Neuron (in vitro differentiated cells): ENCODE measurements around the gene TAS2R40.

Experiments used
- H2AFZ ChIP-seq: one replicate; pipeline ENCODE4 v1.6.1; 2013; ENCODE audit warnings: low read depth, mild to moderate bottlenecking, inconsistent platforms, low read length, moderate library complexity
- H3K27me3 ChIP-seq: one replicate; pipeline ENCODE4 v1.6.1; 2013; ENCODE audit warnings: low read length; ENCODE audit not compliant: insufficient read depth
- H3K36me3 ChIP-seq: one replicate; pipeline ENCODE4 v1.6.1; 2013; ENCODE audit warnings: low read length; ENCODE audit not compliant: insufficient read depth
- H3K4me1 ChIP-seq: one replicate; pipeline ENCODE4 v1.6.1; 2013; ENCODE audit warnings: low read length; ENCODE audit not compliant: insufficient read depth
- H3K4me3 ChIP-seq: 2 replicates; pipeline ENCODE4 v1.5.1; 2013; ENCODE audit warnings: mild to moderate bottlenecking, low read length, moderate library complexity
- H3K9me3 ChIP-seq: one replicate; pipeline ENCODE4 v1.6.1; 2013; ENCODE audit warnings: low read length

TAS2R40 gene

DNA sequence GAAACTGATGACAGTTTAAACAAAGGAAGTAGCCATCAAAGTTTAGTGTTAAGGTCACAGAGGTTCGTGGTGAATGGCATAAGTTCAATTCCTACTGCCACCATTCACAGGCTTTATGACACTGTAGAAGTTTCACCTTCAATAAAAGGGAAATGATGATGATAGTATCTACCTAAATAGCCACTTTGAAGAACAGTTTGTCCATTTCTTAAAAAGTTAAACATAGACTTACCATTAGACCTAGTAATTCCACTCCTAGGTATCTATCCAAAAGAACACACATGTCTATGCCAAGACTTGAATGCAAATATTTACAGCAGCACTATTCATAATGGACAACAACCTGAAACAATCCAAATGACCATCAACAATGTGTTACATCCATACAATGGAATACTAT is 22.5 kb downstream of the TAS2R40 start:
- no peaks in the 10 kb centered on the region for H3K27me3 ChIP-seq
- H3K4me1 ChIP-seq, result peaks cover 19% of the 10 kb centered on the region
- no peaks in the 10 kb centered on the region for H3K36me3 ChIP-seq
- no peak overlapping the region for H2AFZ ChIP-seq
- no peaks in the 10 kb centered on the region for H3K9me3 ChIP-seq
- no peak overlapping the region for H3K4me3 ChIP-seq

DNA sequence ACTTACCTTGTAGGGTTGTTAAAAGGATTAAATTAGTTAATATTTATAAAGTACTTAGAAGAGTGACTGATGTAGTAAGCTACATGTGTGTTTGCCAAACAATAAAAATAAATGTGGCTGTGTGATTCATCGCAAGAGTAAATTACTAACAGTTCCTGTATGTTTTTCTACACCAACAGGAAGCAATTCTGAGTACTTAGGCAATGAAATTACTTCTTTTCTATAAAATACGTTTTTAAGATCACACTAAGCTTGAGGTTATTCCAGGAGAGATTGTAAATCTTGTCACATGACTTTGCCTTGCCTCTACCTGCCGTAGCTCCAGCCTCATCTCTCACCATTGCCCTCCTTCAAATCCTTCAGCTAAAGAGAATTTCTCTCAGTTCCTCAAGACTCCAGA is 23.3 kb downstream of the TAS2R40 start:
- H3K4me3 ChIP-seq, result no peak overlapping the region
- no peak overlapping the region for H2AFZ ChIP-seq
- no peaks in the 10 kb centered on the region for H3K36me3 ChIP-seq
- peaks cover 19% of the 10 kb centered on the region for H3K4me1 ChIP-seq
- H3K9me3 ChIP-seq, result peaks cover 2% of the 10 kb centered on the region
- H3K27me3 ChIP-seq, result no peaks in the 10 kb centered on the region

DNA sequence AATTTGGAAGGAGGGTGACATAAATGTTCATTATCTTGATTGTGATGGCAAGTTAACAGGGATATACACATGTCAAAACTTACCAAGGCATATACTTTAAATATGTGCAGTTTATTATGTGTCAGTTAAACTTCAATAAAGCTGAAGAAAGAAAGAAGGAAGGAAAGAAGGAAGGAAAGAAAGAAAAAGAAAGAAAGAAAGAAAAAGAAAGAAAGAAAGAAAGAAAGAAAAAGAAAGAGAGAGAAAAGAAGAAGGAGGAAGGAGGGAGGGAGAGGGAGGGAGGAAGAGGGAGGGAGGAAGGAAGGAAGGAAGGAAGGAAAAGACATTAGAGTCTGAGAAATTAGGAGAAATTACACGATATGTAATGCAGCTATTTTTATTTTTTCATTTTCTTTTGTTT is 25.5 kb downstream of the TAS2R40 start:
- Histone ChIP-seq H3K36me3 (no peaks in the 10 kb centered on the region), H2AFZ (no peak overlapping the region), H3K4me3 (no peak overlapping the region), H3K9me3 (peaks cover 2% of the 10 kb centered on the region), H3K27me3 (no peaks in the 10 kb centered on the region), H3K4me1 (peaks cover 15% of the 10 kb centered on the region)

DNA sequence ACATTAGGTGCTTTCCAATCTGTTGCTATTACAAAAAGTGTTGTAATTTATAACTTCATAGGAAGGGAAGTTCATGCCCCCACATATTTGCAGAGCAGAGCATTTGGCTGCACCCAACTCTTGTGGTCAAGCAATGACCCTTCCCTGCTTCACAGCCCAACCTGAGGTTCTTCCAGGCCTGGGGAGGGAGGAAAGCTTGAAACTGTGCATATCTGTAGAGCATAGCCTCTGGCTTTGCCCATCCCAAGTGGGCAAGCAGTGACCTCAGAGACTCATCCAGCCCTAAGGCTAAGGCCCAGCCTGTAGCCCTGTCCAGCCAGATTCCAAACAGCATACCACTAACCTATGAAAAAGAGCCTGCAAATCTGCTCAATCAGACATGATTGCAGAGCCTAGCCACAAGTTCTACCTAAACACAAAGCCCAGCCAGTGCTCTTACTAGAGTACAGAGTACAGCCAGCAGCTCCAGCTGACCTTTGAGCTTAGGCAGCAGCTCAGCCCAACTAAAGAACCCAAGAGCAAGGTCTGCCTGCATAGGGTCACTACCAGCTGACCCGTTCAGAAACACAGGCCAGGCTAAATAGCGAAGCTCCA is 27.0 kb downstream of the TAS2R40 start:
- no peak overlapping the region for H3K4me3 ChIP-seq
- H3K27me3 ChIP-seq, result no peaks in the 10 kb centered on the region
- no peak overlapping the region for H2AFZ ChIP-seq
- H3K36me3 ChIP-seq, result no peaks in the 10 kb centered on the region
- peaks cover 2% of the 10 kb centered on the region for H3K9me3 ChIP-seq
- H3K4me1 ChIP-seq, result peaks cover 6% of the 10 kb centered on the region

DNA sequence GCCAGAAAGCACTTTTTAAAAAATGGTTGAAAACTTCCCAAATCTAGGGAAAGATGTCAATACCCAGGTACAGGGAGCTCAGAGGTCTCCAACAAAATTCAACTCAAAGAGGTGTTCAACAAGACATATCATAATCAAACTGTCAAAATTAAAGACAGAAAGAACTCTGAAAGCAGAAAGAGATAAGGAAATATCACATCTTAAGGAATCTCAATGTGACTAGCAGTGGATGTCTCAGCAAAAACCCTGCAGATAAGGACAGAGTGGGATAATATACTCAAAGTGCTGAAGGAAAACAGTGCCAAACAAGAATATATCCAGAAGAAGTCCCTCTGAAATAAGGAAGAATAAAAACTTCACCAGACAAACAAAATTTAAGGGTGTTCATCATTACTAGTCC is 28.4 kb downstream of the TAS2R40 start:
- H2AFZ ChIP-seq, result no peak overlapping the region
- peaks cover 2% of the 10 kb centered on the region for H3K9me3 ChIP-seq
- H3K27me3 ChIP-seq, result no peaks in the 10 kb centered on the region
- no peaks in the 10 kb centered on the region for H3K4me1 ChIP-seq
- H3K4me3 ChIP-seq, result no peak overlapping the region
- no peaks in the 10 kb centered on the region for H3K36me3 ChIP-seq

DNA sequence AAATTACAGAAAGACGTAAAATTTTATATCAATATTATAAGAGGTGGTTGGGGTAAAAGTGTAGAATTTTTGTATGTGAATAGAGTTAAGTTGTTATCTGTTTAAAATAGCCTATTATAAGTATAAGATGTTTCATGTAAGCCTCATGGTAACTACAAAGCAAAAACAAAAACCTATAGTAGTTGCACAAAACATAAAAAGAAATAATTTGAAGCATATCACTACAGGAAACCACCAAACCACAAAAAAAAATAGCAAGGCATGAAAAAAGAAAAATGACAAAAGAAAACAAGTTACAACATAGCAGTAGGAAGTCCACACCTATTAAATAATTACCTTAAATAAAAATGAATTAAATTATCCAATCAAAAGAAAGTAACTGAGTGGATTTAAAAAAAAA is 29.0 kb downstream of the TAS2R40 start:
- H3K9me3 ChIP-seq, result peaks cover 2% of the 10 kb centered on the region
- no peak overlapping the region for H3K4me3 ChIP-seq
- H3K36me3 ChIP-seq, result no peaks in the 10 kb centered on the region
- no peaks in the 10 kb centered on the region for H3K27me3 ChIP-seq
- no peak overlapping the region for H2AFZ ChIP-seq
- H3K4me1 ChIP-seq, result no peaks in the 10 kb centered on the region

DNA sequence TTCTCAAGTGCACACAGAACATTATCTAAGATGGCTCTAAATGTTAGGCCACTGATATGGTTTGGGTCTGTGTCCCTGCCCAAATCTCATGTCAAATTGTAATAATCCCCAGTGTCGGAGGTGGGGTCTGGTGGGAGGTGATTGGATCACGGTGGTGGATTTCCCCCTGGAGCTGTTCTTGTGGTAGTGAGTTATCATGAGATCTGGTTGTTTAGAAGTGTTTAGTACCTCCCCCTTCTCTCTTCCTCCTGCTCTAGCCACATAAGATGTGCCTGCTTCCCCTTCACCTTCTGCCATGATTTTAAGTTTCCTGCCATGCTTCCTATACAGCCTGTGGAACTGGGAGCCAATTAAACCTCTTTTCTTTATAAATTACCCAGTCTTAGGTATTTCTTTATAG is 30.2 kb downstream of the TAS2R40 start:
- Histone ChIP-seq H3K4me1 (no peaks in the 10 kb centered on the region), H2AFZ (no peak overlapping the region), H3K27me3 (no peaks in the 10 kb centered on the region), H3K9me3 (peaks cover 2% of the 10 kb centered on the region), H3K4me3 (no peak overlapping the region), H3K36me3 (no peaks in the 10 kb centered on the region)

DNA sequence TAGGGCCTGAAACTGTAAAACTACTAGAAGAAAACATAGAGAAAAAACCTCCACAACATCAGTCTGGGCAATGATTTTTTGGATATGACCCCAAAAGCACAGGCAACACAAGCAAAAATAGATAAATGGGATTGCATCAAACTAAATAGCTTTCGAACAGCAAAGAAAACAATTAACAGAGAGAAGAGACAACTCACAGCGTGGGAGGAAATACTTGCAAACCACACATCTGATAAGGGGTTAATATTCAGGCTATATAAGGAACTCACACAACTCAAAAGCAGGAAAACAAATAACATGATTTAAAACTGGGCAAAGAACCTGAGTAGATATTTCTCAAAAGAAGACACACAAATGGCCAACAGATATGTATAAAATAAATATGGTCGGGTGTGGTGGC is 33.7 kb downstream of the TAS2R40 start:
- no peaks in the 10 kb centered on the region for H3K4me1 ChIP-seq
- H3K27me3 ChIP-seq, result no peaks in the 10 kb centered on the region
- H3K36me3 ChIP-seq, result no peaks in the 10 kb centered on the region
- no peak overlapping the region for H3K4me3 ChIP-seq
- H2AFZ ChIP-seq, result no peak overlapping the region
- no peaks in the 10 kb centered on the region for H3K9me3 ChIP-seq

DNA sequence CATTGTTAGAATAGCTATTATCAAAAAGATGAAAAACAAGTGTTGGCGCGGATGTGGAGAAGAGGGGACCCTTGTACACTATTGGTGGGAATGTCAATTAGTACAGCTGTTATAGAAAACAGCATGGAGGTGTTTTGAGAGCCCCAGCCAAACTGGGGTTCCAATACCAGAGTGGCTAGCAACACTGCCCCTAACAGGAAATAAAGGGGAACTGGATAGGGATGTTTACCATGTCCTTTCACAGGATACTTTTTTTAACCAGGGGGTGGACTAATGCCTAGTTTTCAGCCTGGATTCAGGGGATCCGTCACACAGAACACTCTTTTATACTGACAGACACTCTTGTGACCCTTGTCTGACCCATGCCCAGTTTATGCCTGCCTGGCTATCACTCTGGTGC is 34.5 kb downstream of the TAS2R40 start:
- Histone ChIP-seq H3K4me3 (no peak overlapping the region), H3K9me3 (no peaks in the 10 kb centered on the region), H3K4me1 (no peaks in the 10 kb centered on the region), H2AFZ (no peak overlapping the region), H3K36me3 (no peaks in the 10 kb centered on the region), H3K27me3 (no peaks in the 10 kb centered on the region)

DNA sequence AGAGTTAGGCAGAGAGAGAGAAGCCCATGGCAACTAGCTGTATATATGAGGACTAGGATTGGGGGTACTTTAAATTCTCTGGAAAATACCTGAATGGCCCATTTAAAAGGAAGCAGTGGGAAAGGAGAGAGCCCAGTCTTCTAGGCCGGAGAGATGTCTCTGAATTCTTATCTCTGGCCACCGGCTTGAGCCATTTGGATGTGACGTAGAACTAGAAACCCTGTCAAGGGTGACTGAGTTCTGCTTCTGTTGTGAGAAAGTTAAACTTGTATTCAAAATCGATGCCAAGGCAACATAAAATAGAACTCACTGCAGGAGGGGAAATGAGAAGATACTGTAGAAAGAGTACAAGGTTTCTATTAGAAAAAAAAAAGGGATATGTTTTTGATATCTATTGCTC is 35.1 kb downstream of the TAS2R40 start:
- no peaks in the 10 kb centered on the region for H3K36me3 ChIP-seq
- H3K9me3 ChIP-seq, result no peaks in the 10 kb centered on the region
- no peaks in the 10 kb centered on the region for H3K27me3 ChIP-seq
- no peak overlapping the region for H3K4me3 ChIP-seq
- no peak overlapping the region for H2AFZ ChIP-seq
- H3K4me1 ChIP-seq, result no peaks in the 10 kb centered on the region

DNA sequence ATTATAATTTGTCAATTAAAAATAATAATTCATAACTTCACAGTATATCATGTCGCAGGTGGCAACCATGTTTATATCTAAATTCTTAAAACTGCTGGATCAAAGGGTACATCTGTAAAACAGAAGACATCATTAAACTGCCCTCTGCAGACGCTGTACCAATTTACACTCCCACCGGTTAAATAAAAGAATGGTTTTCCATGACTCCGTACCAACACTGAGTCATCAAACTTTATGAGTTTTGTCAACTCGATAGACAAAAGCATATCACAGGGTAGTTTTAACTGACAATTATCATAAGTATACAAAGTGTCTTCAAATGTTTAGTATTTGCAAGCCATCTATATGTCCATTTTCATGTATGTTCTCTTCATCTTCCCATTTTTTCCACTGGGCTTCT is 35.7 kb downstream of the TAS2R40 start:
- Histone ChIP-seq H2AFZ (no peak overlapping the region), H3K4me1 (no peaks in the 10 kb centered on the region), H3K9me3 (no peaks in the 10 kb centered on the region), H3K36me3 (no peaks in the 10 kb centered on the region), H3K27me3 (no peaks in the 10 kb centered on the region), H3K4me3 (no peak overlapping the region)

DNA sequence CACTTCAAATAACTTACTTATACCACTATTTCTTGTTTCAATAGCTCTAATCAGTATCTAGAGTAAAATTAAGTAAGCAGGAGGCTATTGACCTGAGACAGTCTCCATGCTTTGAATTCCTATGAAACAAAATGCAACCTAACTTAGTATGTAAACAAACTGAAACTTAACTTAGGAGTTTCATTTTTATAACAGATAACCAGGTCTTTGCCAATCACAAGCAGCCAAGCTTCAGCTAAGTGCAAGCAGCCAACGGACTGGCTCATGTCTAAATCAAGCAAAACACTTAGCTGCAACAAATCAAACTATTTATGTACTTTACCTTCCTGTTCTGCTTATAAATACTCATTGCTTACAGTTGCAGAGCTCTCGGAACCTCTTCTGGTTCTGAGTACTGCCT is 37.0 kb downstream of the TAS2R40 start:
- no peaks in the 10 kb centered on the region for H3K9me3 ChIP-seq

DNA sequence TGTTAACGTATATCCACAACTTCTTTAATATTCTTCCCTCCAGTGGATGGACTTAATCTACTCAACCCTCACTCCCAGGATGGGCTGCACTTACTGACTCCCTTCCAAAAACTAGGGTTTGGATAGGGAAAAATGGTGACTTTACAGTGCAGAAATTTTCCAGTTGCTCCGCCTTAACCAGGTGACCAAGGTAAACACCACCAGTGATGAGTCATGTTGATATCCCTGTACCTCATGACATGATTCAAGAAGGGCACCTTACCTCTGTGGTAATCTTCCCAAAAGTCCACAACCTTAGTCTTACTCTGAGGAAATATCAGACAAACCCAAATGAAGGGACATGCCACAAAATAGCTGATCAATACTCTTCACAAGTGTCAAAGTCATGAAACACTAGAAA is 37.9 kb downstream of the TAS2R40 start:
- Histone ChIP-seq H2AFZ (no peak overlapping the region), H3K9me3 (no peaks in the 10 kb centered on the region), H3K36me3 (no peaks in the 10 kb centered on the region), H3K4me3 (no peak overlapping the region), H3K4me1 (no peaks in the 10 kb centered on the region), H3K27me3 (no peaks in the 10 kb centered on the region)

More for the DNA sequence above, 37.0 kb downstream of the TAS2R40 start:
- H2AFZ ChIP-seq, result no peak overlapping the region
- no peak overlapping the region for H3K4me3 ChIP-seq
- H3K27me3 ChIP-seq, result no peaks in the 10 kb centered on the region
- H3K4me1 ChIP-seq, result no peaks in the 10 kb centered on the region
- no peaks in the 10 kb centered on the region for H3K36me3 ChIP-seq

DNA sequence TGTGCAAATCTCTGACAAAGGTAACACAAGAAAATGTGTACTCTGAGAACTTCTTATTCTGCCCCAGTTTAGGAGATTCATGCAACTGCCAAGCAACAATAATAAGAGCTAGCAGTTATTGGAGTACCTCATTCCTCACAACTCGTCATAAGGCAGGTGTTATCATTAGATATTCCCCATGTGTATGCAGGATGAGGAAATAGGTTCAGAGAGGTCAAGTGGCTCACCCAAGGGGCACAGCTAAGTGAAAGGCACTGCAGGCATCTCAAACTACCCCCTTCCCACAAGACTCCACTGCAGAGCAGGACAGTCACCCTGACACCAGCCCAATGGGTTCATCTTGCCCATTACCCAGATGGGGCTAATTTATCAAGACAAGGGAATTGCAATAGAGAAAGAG is 40.1 kb downstream of the TAS2R40 start:
- Histone ChIP-seq H3K27me3 (no peaks in the 10 kb centered on the region), H2AFZ (no peak overlapping the region), H3K4me3 (no peak overlapping the region), H3K4me1 (no peaks in the 10 kb centered on the region), H3K36me3 (no peaks in the 10 kb centered on the region), H3K9me3 (no peaks in the 10 kb centered on the region)
